Breast epithelium (tissue), 3 donors: Measurements from ENCODE around the gene PCDHGC3.

Experiments
- POLR2A ChIP-seq: fragments of 450-650 bp; IDR thresholded peaks from one replicate; pipeline ENCODE4 v1.6.1; 2016; ENCODE audit warnings: antibody characterized with exemption, mild to moderate bottlenecking, moderate library complexity
- TF ChIP-seq, protein P1 (sequence below), 3 donors: fragments of 450-650 bp; IDR thresholded peaks; one replicate each; pipeline ENCODE4 v1.5.1; 2016 to 2017; ENCODE audit warnings: antibody characterized with exemption in 3 of 3, mild to moderate bottlenecking in 3 of 3, moderate library complexity in 3 of 3

DNA sequence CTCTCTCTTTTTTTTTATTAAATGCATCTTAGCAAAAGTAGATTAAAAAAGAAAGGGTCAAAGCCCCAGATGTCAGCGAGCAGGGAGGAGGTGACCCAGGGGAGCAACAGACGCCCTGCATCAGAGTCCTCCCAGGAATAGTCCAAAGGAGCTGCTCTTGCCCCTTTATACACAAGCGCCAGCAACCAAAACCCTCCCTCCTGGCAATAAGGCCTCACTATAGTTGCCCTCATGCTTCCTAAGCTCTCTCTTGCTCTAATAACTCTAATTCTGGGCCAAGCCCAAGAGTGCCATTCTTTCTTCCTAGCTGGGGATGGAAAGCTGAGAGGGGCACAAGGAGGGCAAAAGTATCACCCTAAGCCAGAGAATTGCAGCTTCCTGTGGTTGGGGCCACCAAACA lies 39.4 kb downstream of the PCDHGC3 start:
- no peak for TF ChIP-seq POLR2A
- TF ChIP-seq, protein P1, sequence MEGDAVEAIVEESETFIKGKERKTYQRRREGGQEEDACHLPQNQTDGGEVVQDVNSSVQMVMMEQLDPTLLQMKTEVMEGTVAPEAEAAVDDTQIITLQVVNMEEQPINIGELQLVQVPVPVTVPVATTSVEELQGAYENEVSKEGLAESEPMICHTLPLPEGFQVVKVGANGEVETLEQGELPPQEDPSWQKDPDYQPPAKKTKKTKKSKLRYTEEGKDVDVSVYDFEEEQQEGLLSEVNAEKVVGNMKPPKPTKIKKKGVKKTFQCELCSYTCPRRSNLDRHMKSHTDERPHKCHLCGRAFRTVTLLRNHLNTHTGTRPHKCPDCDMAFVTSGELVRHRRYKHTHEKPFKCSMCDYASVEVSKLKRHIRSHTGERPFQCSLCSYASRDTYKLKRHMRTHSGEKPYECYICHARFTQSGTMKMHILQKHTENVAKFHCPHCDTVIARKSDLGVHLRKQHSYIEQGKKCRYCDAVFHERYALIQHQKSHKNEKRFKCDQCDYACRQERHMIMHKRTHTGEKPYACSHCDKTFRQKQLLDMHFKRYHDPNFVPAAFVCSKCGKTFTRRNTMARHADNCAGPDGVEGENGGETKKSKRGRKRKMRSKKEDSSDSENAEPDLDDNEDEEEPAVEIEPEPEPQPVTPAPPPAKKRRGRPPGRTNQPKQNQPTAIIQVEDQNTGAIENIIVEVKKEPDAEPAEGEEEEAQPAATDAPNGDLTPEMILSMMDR (IDR thresholded peaks at IDR 0.05) = no peak
